ENCODE data around the gene GPR146.

- TF ChIP-seq, protein P1, sequence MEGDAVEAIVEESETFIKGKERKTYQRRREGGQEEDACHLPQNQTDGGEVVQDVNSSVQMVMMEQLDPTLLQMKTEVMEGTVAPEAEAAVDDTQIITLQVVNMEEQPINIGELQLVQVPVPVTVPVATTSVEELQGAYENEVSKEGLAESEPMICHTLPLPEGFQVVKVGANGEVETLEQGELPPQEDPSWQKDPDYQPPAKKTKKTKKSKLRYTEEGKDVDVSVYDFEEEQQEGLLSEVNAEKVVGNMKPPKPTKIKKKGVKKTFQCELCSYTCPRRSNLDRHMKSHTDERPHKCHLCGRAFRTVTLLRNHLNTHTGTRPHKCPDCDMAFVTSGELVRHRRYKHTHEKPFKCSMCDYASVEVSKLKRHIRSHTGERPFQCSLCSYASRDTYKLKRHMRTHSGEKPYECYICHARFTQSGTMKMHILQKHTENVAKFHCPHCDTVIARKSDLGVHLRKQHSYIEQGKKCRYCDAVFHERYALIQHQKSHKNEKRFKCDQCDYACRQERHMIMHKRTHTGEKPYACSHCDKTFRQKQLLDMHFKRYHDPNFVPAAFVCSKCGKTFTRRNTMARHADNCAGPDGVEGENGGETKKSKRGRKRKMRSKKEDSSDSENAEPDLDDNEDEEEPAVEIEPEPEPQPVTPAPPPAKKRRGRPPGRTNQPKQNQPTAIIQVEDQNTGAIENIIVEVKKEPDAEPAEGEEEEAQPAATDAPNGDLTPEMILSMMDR (conservative IDR thresholded peaks at IDR 0.05 in 1 of 2, IDR thresholded peaks at IDR 0.05 in 1 of 2; ENCODE audit: low read depth in 1 of 2, low read length in 2 of 2), result no peak
- no peak for TF ChIP-seq EZH2 (IDR thresholded peaks at IDR 0.05; ENCODE audit: low read length, missing control alignments)
These were observed 22.4 kb upstream of the GPR146 start for GRCh38 chr7:1021931-1022330.
